OCI-LY7 (cell line): ENCODE data around the gene ERC1. TPM values are rescaled to one million over a fixed set of nuclear protein-coding genes. Genes with fewer than 3 reads are reported as not detected.

Source experiments
- BruUV-seq: library from RNA; stranded (reverse); fragments of 400-500 nt; replicated peaks from 2 replicates; lab custom pipeline; 2021; lab: Mats Ljungman, UMichigan
- CTCF ChIA-PET: fragments of 300-600 bp; sonication (Branson Sonifier 250); formaldehyde crosslinking; loops from one replicate; lab custom pipeline; 2022; ENCODE audit warnings: antibody characterized with exemption; ENCODE audit not compliant: unreplicated experiment; lab: Charles Lee
- POLR2A ChIA-PET: fragments of 300-600 bp; sonication (Branson Sonifier 250); formaldehyde crosslinking; loops from one replicate; lab custom pipeline; 2022; ENCODE audit warnings: antibody characterized with exemption; lab: Charles Lee
- DNase-seq: peaks from one replicate; pipeline ENCODE4 v3.0.0-alpha.2; 2015; ENCODE audit warnings: low spot score
- H2AFZ ChIP-seq: fragments of 200-600 bp; sonication (generic), shearing (Covaris generic); 2 replicates; pipeline ENCODE4 v1.6.1; 2014; ENCODE audit warnings: mild to moderate bottlenecking, antibody characterized with exemption, low read length, moderate library complexity
- H3K27ac ChIP-seq: fragments of 200-600 bp; sonication (generic); 2 replicates; pipeline ENCODE4 v1.5.1; 2014; ENCODE audit warnings: mixed run types, low read depth, mild to moderate bottlenecking, moderate library complexity, low read length, inconsistent platforms; ENCODE audit not compliant: poor library complexity, severe bottlenecking
- H3K36me3 ChIP-seq: fragments of 200-600 bp; sonication (generic); 2 replicates; pipeline ENCODE4 v1.6.1; 2014; ENCODE audit warnings: mild to moderate bottlenecking, antibody characterized with exemption, low read length, moderate library complexity, mixed read lengths; ENCODE audit not compliant: insufficient read depth
- H3K4me1 ChIP-seq: fragments of 200-600 bp; sonication (generic); 2 replicates; pipeline ENCODE4 v1.5.1; 2014; ENCODE audit warnings: mild to moderate bottlenecking, low read length; ENCODE audit not compliant: insufficient read depth, poor library complexity, severe bottlenecking
- H3K4me2 ChIP-seq: fragments of 200-600 bp; sonication (generic); 2 replicates; pipeline ENCODE4 v1.6.1; 2014; ENCODE audit warnings: mild to moderate bottlenecking, low read length
- H3K4me3 ChIP-seq: fragments of 200-600 bp; sonication (generic); 2 replicates; pipeline ENCODE4 v1.5.1; 2014; ENCODE audit warnings: mild to moderate bottlenecking, low read depth, low read length; ENCODE audit not compliant: poor library complexity, severe bottlenecking
- H3K79me2 ChIP-seq: fragments of 200-600 bp; sonication (generic); 2 replicates; pipeline ENCODE4 v1.6.1; 2016; ENCODE audit warnings: low read depth, mild to moderate bottlenecking, low read length, moderate library complexity, mixed read lengths; ENCODE audit not compliant: insufficient read depth
- H3K9me2 ChIP-seq: fragments of 200-600 bp; sonication (generic); 2 replicates; pipeline ENCODE4 v1.6.1; 2016; ENCODE audit warnings: mild to moderate bottlenecking, low read length, mixed read lengths; ENCODE audit not compliant: insufficient read depth
- H3K9me3 ChIP-seq: fragments of 200-600 bp; sonication (generic); 2 replicates; pipeline ENCODE4 v1.6.1; 2014; ENCODE audit warnings: mild to moderate bottlenecking, mixed run types, low read length, mixed read lengths
- H4K20me1 ChIP-seq: fragments of 200-600 bp; sonication (generic); 2 replicates; pipeline ENCODE4 v1.6.1; 2014; ENCODE audit warnings: mild to moderate bottlenecking, antibody characterized with exemption, low read length, moderate library complexity, mixed read lengths; ENCODE audit not compliant: insufficient read depth
- EZH2phosphoT487 ChIP-seq: fragments of 200-600 bp; sonication (generic); IDR thresholded peaks from 2 replicates; pipeline ENCODE4 v1.6.1; 2018; ENCODE audit warnings: low read depth, borderline replicate concordance, mild to moderate bottlenecking, mixed run types, antibody characterized with exemption, low read length, moderate library complexity, mixed read lengths
- intact Hi-C: fragments of 100-400 bp; cut with micrococcal nuclease; formaldehyde crosslinking; loops from one replicate; pipeline ENCODE4 v1.10.0; 2022; ENCODE audit not compliant: unreplicated experiment
- total RNA-seq, 2 experiments: library from RNA; depleted of rRNA in 1 of 2; stranded (reverse); fragments of >200 nt in 1 of 2; shearing (Covaris generic) in 1 of 2; gene quantifications; 2 replicates each; pipeline ENCODE4 v1.2.3, GENCODE V29; 2014 to 2022
- TF ChIP-seq, protein P1 (sequence below): fragments of 200-600 bp; sonication (generic); conservative IDR thresholded peaks from 2 replicates; pipeline ENCODE4 v1.5.1; 2014; ENCODE audit warnings: mild to moderate bottlenecking, antibody characterized with exemption, low read length, moderate library complexity, mixed read lengths

The ERC1 gene
- total RNA-seq, 2 experiments from 2014 or later: 26.9 to 86.9 TPM

DNA sequence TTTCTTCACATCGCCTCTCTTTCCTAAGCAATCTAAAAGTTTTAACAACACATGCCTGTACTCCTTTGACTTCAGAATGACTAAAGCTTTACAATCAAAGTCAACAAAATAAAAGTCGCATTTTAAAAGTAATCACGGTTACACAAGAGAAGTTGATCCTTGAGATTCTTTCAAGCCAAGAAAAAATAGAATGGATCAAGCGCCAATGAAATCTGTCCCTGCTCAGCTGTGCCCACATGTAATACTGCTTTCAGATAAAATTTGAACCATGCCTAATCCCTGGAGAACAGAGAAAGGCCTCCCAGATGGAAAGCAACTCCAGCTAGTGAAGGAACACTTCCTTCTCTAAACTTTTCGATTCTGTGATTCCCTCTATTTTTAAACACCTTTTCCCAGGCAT is 490.3 kb downstream of the ERC1 start:
- BruUV-seq: no TSS peak
- intact Hi-C loops: no loop called here
- H3K36me3 ChIP-seq: no peaks in the 10 kb centered on the region
- no peaks in the 10 kb centered on the region for H3K4me1 ChIP-seq
- H3K79me2 ChIP-seq: no peaks in the 10 kb centered on the region
- H3K9me2 ChIP-seq: no peaks in the 10 kb centered on the region
- H3K4me2 ChIP-seq: no peak overlapping the region
- ChIA-PET CTCF (no interaction called here), POLR2A (no interaction called here)
- no peak for TF ChIP-seq EZH2phosphoT487
- TF ChIP-seq, protein P1, sequence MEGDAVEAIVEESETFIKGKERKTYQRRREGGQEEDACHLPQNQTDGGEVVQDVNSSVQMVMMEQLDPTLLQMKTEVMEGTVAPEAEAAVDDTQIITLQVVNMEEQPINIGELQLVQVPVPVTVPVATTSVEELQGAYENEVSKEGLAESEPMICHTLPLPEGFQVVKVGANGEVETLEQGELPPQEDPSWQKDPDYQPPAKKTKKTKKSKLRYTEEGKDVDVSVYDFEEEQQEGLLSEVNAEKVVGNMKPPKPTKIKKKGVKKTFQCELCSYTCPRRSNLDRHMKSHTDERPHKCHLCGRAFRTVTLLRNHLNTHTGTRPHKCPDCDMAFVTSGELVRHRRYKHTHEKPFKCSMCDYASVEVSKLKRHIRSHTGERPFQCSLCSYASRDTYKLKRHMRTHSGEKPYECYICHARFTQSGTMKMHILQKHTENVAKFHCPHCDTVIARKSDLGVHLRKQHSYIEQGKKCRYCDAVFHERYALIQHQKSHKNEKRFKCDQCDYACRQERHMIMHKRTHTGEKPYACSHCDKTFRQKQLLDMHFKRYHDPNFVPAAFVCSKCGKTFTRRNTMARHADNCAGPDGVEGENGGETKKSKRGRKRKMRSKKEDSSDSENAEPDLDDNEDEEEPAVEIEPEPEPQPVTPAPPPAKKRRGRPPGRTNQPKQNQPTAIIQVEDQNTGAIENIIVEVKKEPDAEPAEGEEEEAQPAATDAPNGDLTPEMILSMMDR: no peak
- no peaks in the 10 kb centered on the region for H4K20me1 ChIP-seq
- DNase-seq: no peak
- H2AFZ ChIP-seq: no peak overlapping the region
- H3K27ac ChIP-seq: no peak overlapping the region
- H3K9me3 ChIP-seq: no peaks in the 10 kb centered on the region
- no peak overlapping the region for H3K4me3 ChIP-seq

DNA sequence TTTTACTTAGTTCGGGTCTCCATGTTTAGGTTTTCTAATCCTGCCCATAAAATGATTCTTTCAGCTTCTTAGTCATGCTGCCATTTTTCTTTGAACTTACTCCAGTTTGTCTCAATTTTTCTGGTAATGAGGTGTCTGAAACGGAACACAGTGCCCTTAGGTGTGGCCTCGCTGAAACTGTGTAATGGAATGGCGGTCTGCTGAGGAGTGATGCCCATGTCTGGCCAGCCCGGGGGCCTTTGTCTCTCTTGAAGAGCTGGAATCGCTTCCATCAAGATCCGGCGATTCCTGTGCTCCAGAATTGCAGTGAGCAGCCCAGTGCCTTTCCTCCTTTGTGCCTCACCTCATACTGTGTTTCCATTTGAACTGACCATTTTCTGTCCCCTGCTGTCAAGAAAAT is 490.9 kb downstream of the ERC1 start:
- no peaks in the 10 kb centered on the region for H3K9me3 ChIP-seq
- H3K4me3 ChIP-seq: no peak overlapping the region
- TF ChIP-seq, protein P1: no peak
- no peak for TF ChIP-seq EZH2phosphoT487
- H4K20me1 ChIP-seq: no peaks in the 10 kb centered on the region
- H3K9me2 ChIP-seq: no peaks in the 10 kb centered on the region
- BruUV-seq: no TSS peak
- H3K27ac ChIP-seq: no peak overlapping the region
- no peaks in the 10 kb centered on the region for H3K36me3 ChIP-seq
- no peak overlapping the region for H2AFZ ChIP-seq
- intact Hi-C loops: no loop called here
- DNase-seq: no peak
- no peak overlapping the region for H3K4me2 ChIP-seq
- H3K4me1 ChIP-seq: no peaks in the 10 kb centered on the region
- CTCF ChIA-PET: no interaction called here
- POLR2A ChIA-PET: no interaction called here
- no peaks in the 10 kb centered on the region for H3K79me2 ChIP-seq

DNA sequence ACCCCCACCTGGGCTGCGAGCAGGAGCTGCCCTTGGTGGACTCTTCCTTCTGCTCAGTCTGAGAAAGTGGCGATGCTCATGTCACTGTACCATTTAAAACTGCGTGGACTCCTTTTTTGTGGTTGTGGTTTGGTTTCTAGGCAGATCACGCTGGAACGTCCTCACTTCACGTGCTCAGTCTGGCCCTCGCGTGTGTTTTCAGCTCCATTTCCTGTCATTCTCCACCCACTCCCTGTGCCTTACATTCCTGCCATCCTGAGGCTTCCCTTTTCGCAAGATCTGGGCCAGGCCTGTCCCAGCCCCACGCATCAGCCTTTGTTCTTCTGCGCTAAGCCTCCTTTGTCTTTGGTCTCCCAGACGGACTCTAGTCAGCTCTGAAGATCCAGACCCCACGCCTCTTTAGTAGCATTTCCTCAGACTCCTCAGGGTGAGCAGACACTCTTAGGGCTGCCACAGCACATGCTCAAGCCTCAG is 497.9 kb downstream of the ERC1 start:
- no peak overlapping the region for H3K4me2 ChIP-seq
- BruUV-seq: no TSS peak
- no peak overlapping the region for H3K4me3 ChIP-seq
- H4K20me1 ChIP-seq: no peaks in the 10 kb centered on the region
- H3K36me3 ChIP-seq: peaks cover 23% of the 10 kb centered on the region; the same call in 1 of the 2 replicates
- no peak for TF ChIP-seq EZH2phosphoT487
- TF ChIP-seq, protein P1: no peak
- no peaks in the 10 kb centered on the region for H3K9me3 ChIP-seq
- no peaks in the 10 kb centered on the region for H3K9me2 ChIP-seq
- no peaks in the 10 kb centered on the region for H3K79me2 ChIP-seq
- DNase-seq: no peak
- no peak overlapping the region for H3K27ac ChIP-seq
- intact Hi-C loops: no loop called here
- no peaks in the 10 kb centered on the region for H3K4me1 ChIP-seq
- ChIA-PET CTCF (no interaction called here), POLR2A (interaction anchor here (0.8 to 1.2 kb wide), 2 partner anchors 119 to 371 kb away, joined by 3 to 5 read pairs; no protein-coding TSS in a partner anchor)
- H2AFZ ChIP-seq: no peak overlapping the region
